K562 (cell line): Measurements from ENCODE around the gene TRAF7. TPM values are rescaled to one million over a fixed set of nuclear protein-coding genes. Genes with fewer than 3 reads are reported as not detected.
A peak's percentile ranks its signal among the peaks of the same experiment; 100 is the strongest.

ENCODE experiments used
- BCL6 ChIP-seq: fragments of 250-450 bp; sonication (Bioruptor Pico); IDR thresholded peaks from 2 replicates; pipeline ENCODE4 v1.4.0; 2020
- C11orf30 ChIP-seq: fragments of 450-650 bp; IDR thresholded peaks from 2 replicates; pipeline ENCODE4 v1.6.1; 2016; ENCODE audit warnings: low read depth, mild to moderate bottlenecking
- EGR1 ChIP-seq: fragments of 450-650 bp; conservative IDR thresholded peaks from 2 replicates; pipeline ENCODE4 v1.6.1; 2017; ENCODE audit warnings: mild to moderate bottlenecking
- ELF1 ChIP-seq: fragments of 200-800 bp; sonication (Bioruptor generic); IDR thresholded peaks from 2 replicates; pipeline ENCODE4 v1.6.1; 2016; ENCODE audit warnings: missing genetic modification characterization, missing compliant biosample characterization
- ELF4 ChIP-seq: fragments of 450-650 bp; formaldehyde crosslinking; IDR thresholded peaks from 2 replicates; pipeline ENCODE4 v1.4.0; 2022; ENCODE audit warnings: missing genetic modification characterization
- KDM1A ChIP-seq, 2 experiments: fragments of 450-650 bp; IDR thresholded peaks; 2 replicates each; pipeline ENCODE4 v1.6.1; 2016; ENCODE audit warnings: mild to moderate bottlenecking in 2 of 2
- MAFK ChIP-seq: IDR thresholded peaks from 2 replicates; pipeline ENCODE4 v1.6.1; 2011; ENCODE audit warnings: low read length, improper control_type of control experiment
- MCM7 ChIP-seq, 2 experiments: fragments of 450-650 bp; IDR thresholded peaks; 2 replicates each; pipeline ENCODE4 v1.6.1; 2016 to 2018
- RFX5 ChIP-seq: IDR thresholded peaks from 2 replicates; pipeline ENCODE4 v1.6.1; 2011; ENCODE audit warnings: low read depth, mild to moderate bottlenecking, improper control_type of control experiment, low read length
- ZNF175 ChIP-seq: fragments of 200-800 bp; sonication (Bioruptor generic); IDR thresholded peaks from 2 replicates; pipeline ENCODE4 v1.6.1; 2016; ENCODE audit warnings: low read depth, mild to moderate bottlenecking, missing genetic modification characterization, missing compliant biosample characterization
- ZNF239 ChIP-seq: fragments of 250-450 bp; sonication (Bioruptor Pico); IDR thresholded peaks from 2 replicates; pipeline ENCODE4 v1.4.0; 2020; ENCODE audit warnings: mild to moderate bottlenecking
- ZNF507 ChIP-seq: conservative IDR thresholded peaks from 2 replicates; pipeline ENCODE4 v1.6.1; 2017; ENCODE audit warnings: missing genetic modification characterization, missing compliant biosample characterization
- ZNF695 ChIP-seq: fragments of 450-650 bp; formaldehyde crosslinking; IDR thresholded peaks from 2 replicates; pipeline ENCODE4 v1.4.0; 2020; ENCODE audit warnings: mild to moderate bottlenecking, moderate library complexity
- ZNF696 ChIP-seq: fragments of 250-450 bp; sonication (Bioruptor Pico); conservative IDR thresholded peaks from 2 replicates; pipeline ENCODE4 v1.4.0; 2020; ENCODE audit warnings: mild to moderate bottlenecking, moderate library complexity
- ZNF780A ChIP-seq: fragments of 250-450 bp; sonication (Bioruptor Pico); IDR thresholded peaks from 2 replicates; pipeline ENCODE4 v1.5.0; 2021; ENCODE audit warnings: mild to moderate bottlenecking
- polyA plus RNA-seq, 8 experiments: library from polyadenylated mRNA; depleted of rRNA in 4 of 8; stranded (reverse) in 5 of 8; unstranded in 3 of 8; fragments of >200 nt; fragmentation: Nextera tagmentation in 2 of 8; fragmentation: Illumina TruSeq in 1 of 8; extraction: Ambion mirVana in 2 of 8; extraction: Trizol in 1 of 8; gene quantifications; 2 replicates each; pipeline versions ENCODE4 v1.2.1 to v1.2.3, GENCODE V29; 2011 to 2014; ENCODE audit warnings: inconsistent platforms in 1 of 8, missing spikeins in 1 of 8
- total RNA-seq, 7 experiments: library from RNA; depleted of rRNA in 6 of 7; stranded (reverse); fragments of >200 nt in 6 of 7; fragmentation: Illumina TruSeq in 2 of 7; extraction: Trizol in 2 of 7; gene quantifications; 2 replicates each; pipeline versions ENCODE4 v1.2.1 to v1.2.3, GENCODE V29; 2011 to 2021; ENCODE audit warnings: low replicate concordance in 1 of 7
- TF ChIP-seq, protein P1 (sequence below), 2 experiments: IDR thresholded peaks; 2 replicates each; pipeline ENCODE4 v1.6.1; 2012; ENCODE audit warnings: improper control_type of control experiment in 2 of 2, low read depth in 2 of 2, low read length in 2 of 2, borderline replicate concordance in 1 of 2
- TF ChIP-seq, protein P2 (sequence below), 2 experiments: fragments of 450-650 bp; formaldehyde crosslinking in 1 of 2; IDR thresholded peaks; 2 replicates each; pipeline versions ENCODE4 v1.4.0 to v1.6.1; 2014 to 2020; ENCODE audit warnings: mild to moderate bottlenecking in 2 of 2, borderline replicate concordance in 1 of 2, low read depth in 1 of 2
- TF ChIP-seq, protein P3 (sequence below): fragments of 250-450 bp; sonication (Bioruptor Pico); IDR thresholded peaks from 2 replicates; pipeline ENCODE4 v1.9.0; 2021; ENCODE audit warnings: mild to moderate bottlenecking

Gene TRAF7
- total and polyA plus RNA-seq, 9 of the 15 experiments (the other 6 are each of a cell fraction or from before 2014, with no cell fraction given): 1.1 to 113 (median 41.6) TPM

DNA sequence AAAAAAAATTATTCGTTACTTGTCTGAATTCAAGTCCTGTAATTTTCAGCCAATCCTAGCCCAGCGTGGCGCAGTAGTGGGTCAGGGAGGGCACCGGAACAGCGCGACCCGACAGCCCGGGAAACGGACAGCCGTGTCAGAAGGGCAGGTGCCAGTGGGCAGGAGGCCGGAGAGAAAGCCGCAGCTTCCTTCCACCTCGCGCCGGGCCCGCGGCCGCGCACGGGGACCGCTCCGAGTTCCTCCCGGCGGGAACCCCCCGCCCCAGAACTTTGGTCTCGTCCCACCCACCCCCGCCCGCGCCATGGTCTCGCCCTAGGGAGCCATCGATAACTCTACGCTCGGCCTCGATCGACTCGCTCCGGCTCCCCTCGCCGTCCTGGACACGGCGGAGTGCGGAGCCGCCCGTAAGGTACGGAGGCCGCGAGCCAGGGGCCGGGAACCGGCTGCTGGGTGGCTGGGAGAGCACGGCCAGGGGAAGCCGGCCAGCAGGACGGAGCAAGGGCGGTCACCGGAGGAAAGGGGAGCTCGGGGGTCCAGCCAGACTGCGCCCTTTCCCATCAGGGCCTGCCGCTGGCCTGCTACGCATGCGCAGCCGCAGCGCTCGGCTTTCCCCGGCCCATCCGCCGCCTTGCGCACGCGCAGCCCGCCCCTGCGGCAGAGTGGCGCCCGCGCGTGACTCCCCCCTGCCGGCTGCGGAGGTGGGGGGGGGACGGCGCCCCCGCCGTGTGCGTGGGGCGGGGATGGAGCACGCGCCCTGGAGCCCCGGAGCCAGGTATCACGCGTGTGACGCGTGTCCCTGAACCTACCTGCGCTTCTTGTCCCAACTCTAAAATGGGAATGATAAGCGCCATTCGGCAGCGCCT is 49.8 kb downstream of the TRAF7 start, which contains the start of gene MLST8 (continued):
- TF ChIP-seq, protein P1, sequence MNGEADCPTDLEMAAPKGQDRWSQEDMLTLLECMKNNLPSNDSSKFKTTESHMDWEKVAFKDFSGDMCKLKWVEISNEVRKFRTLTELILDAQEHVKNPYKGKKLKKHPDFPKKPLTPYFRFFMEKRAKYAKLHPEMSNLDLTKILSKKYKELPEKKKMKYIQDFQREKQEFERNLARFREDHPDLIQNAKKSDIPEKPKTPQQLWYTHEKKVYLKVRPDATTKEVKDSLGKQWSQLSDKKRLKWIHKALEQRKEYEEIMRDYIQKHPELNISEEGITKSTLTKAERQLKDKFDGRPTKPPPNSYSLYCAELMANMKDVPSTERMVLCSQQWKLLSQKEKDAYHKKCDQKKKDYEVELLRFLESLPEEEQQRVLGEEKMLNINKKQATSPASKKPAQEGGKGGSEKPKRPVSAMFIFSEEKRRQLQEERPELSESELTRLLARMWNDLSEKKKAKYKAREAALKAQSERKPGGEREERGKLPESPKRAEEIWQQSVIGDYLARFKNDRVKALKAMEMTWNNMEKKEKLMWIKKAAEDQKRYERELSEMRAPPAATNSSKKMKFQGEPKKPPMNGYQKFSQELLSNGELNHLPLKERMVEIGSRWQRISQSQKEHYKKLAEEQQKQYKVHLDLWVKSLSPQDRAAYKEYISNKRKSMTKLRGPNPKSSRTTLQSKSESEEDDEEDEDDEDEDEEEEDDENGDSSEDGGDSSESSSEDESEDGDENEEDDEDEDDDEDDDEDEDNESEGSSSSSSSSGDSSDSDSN (IDR thresholded peaks at IDR 0.05; ENCODE audit: borderline replicate concordance in 1 of 2, low read depth in 2 of 2, low read length in 2 of 2): 0 out of 4 replicates have a peak, but pooled peaks of 1 of the 2 experiments have one; percentile 53
- TF ChIP-seq ELF4 (CRISPR knock-in tag) (0 out of 2 replicates have a peak, but pooled peaks have one; percentile 17), ZNF175 (CRISPR knock-in tag) (no peak), MAFK (no peak), MCM7 (IDR thresholded peaks at IDR 0.05) (no peak), C11orf30 (peak; percentile 83), ZNF696 (CRISPR knock-in tag) (no peak), ELF1 (tag) (peak; percentile 54; the same call in 1 of the 2 replicates), ZNF780A (CRISPR knock-in tag) (no peak), RFX5 (no peak), BCL6 (CRISPR knock-in tag) (no peak), ZNF695 (no peak), ZNF239 (no peak), EGR1 (peak; percentile 93), ZNF507 (no peak), KDM1A (IDR thresholded peaks at IDR 0.05) (no peak)
- TF ChIP-seq, protein P2, sequence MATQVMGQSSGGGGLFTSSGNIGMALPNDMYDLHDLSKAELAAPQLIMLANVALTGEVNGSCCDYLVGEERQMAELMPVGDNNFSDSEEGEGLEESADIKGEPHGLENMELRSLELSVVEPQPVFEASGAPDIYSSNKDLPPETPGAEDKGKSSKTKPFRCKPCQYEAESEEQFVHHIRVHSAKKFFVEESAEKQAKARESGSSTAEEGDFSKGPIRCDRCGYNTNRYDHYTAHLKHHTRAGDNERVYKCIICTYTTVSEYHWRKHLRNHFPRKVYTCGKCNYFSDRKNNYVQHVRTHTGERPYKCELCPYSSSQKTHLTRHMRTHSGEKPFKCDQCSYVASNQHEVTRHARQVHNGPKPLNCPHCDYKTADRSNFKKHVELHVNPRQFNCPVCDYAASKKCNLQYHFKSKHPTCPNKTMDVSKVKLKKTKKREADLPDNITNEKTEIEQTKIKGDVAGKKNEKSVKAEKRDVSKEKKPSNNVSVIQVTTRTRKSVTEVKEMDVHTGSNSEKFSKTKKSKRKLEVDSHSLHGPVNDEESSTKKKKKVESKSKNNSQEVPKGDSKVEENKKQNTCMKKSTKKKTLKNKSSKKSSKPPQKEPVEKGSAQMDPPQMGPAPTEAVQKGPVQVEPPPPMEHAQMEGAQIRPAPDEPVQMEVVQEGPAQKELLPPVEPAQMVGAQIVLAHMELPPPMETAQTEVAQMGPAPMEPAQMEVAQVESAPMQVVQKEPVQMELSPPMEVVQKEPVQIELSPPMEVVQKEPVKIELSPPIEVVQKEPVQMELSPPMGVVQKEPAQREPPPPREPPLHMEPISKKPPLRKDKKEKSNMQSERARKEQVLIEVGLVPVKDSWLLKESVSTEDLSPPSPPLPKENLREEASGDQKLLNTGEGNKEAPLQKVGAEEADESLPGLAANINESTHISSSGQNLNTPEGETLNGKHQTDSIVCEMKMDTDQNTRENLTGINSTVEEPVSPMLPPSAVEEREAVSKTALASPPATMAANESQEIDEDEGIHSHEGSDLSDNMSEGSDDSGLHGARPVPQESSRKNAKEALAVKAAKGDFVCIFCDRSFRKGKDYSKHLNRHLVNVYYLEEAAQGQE (IDR thresholded peaks at IDR 0.05; ENCODE audit: borderline replicate concordance): peak; percentile 99
- TF ChIP-seq, protein P2 (CRISPR knock-in tag; IDR thresholded peaks at IDR 0.05; ENCODE audit: low read depth): peak; percentile 84; the same call in 1 of the 2 replicates
- TF ChIP-seq, protein P3, sequence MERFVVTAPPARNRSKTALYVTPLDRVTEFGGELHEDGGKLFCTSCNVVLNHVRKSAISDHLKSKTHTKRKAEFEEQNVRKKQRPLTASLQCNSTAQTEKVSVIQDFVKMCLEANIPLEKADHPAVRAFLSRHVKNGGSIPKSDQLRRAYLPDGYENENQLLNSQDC (CRISPR knock-in tag): no peak
